Tibial nerve (tissue), 4 donors: ENCODE results near the gene CLIP1.

Experiments
- CTCF ChIP-seq, 5 experiments: fragments of 200-600 bp in 3 of 5; fragments of 450-650 bp in 2 of 5; sonication (generic) in 3 of 5; IDR thresholded peaks; one replicate each; pipeline ENCODE4 v1.5.1; 2016 to 2019; ENCODE audit warnings: antibody characterized with exemption in 5 of 5, mild to moderate bottlenecking in 3 of 5, moderate library complexity in 2 of 5
- EP300 ChIP-seq, 2 donors: sonication (generic); formaldehyde crosslinking; IDR thresholded peaks; one replicate each; pipeline ENCODE4 v1.6.1; 2017; ENCODE audit warnings: antibody characterized with exemption in 2 of 2, mild to moderate bottlenecking in 1 of 2
- POLR2A ChIP-seq, 2 donors: fragments of 450-650 bp; IDR thresholded peaks; one replicate each; pipeline ENCODE4 v1.6.1; 2017; ENCODE audit warnings: antibody characterized with exemption in 2 of 2, mild to moderate bottlenecking in 2 of 2, moderate library complexity in 2 of 2

GRCh38 chr12:122421187-122421820, 1.2 kb downstream of the CLIP1 start:
- TF ChIP-seq POLR2A (IDR thresholded peaks at IDR 0.05) (peak; percentile 8 to 27), CTCF (IDR thresholded peaks at IDR 0.05) (no peak), EP300 (IDR thresholded peaks at IDR 0.05) (peak in 1 of 2 donors; percentile 35)
